ENCODE data around the gene CYB561D2. TPM values are rescaled to one million over a fixed set of nuclear protein-coding genes. Genes with fewer than 3 reads are reported as not detected.

The CYB561D2 gene
- total RNA-seq, 3 donors from 2014 or later (not counting 1 experiment from before 2014, with no cell fraction given), result 39.6 to 54.0 (median 50.5) TPM

- no peak for ATAC-seq
- 81% methylated on average over 13 of the region's 14 CpGs for WGBS (ENCODE audit: insufficient coverage)
- Mint-ChIP-seq H3K36me3 (no peaks in the 10 kb centered on the region), H3K27me3 (ENCODE audit: low read depth in 2 of 2) (no peaks in the 10 kb centered on the region), H3K9me3 (no peaks in the 10 kb centered on the region), H3K4me3 (no peak overlapping the region), H3K4me1 (peaks cover 3 to 22% of the 10 kb centered on the region in 2 donors), H3K27ac (no peak overlapping the region)
- Histone ChIP-seq H3K4me3 (ENCODE audit: low read length) (no peak overlapping the region), H3K4me1 (ENCODE audit: control insufficient read depth, insufficient read depth, low read length) (peaks cover 14% of the 10 kb centered on the region), H3K27me3 (ENCODE audit: control insufficient read depth, insufficient read depth, low read length) (no peaks in the 10 kb centered on the region), H3K27ac (ENCODE audit: low read length) (no peak overlapping the region), H3K36me3 (ENCODE audit: control insufficient read depth, insufficient read depth, low read length) (no peaks in the 10 kb centered on the region), H3K9me3 (ENCODE audit: control insufficient read depth, insufficient read depth, low read length) (no peaks in the 10 kb centered on the region)
- no peak for TF ChIP-seq CTCF (IDR thresholded peaks at IDR 0.05)
- DNase-seq, result no peak
- intact Hi-C loops (cut with micrococcal nuclease), result no loop called here
These were observed 19.9 kb downstream of the CYB561D2 start for GRCh38 chr3:50370594-50370993.

GRCh38 chr3:50371133-50371685, 20.5 kb downstream of the CYB561D2 start:
- no peaks in the 10 kb centered on the region for H3K9me3 ChIP-seq (ENCODE audit: control insufficient read depth, insufficient read depth, low read length)
- no peak overlapping the region for H3K27ac ChIP-seq (ENCODE audit: low read length)
- H3K27ac Mint-ChIP-seq, result no peak overlapping the region
- no peak overlapping the region for H3K4me3 ChIP-seq (ENCODE audit: low read length)
- peaks cover 7% of the 10 kb centered on the region for H3K4me1 ChIP-seq (ENCODE audit: control insufficient read depth, insufficient read depth, low read length)
- no peak for DNase-seq
- H3K36me3 Mint-ChIP-seq, result no peaks in the 10 kb centered on the region
- H3K27me3 Mint-ChIP-seq (ENCODE audit: low read depth in 2 of 2), result no peaks in the 10 kb centered on the region
- H3K4me3 Mint-ChIP-seq, result no peak overlapping the region
- H3K27me3 ChIP-seq (ENCODE audit: control insufficient read depth, insufficient read depth, low read length), result no peaks in the 10 kb centered on the region
- WGBS (ENCODE audit: insufficient coverage), result 87% methylated on average over 3 of the region's 3 CpGs
- no peaks in the 10 kb centered on the region for H3K36me3 ChIP-seq (ENCODE audit: control insufficient read depth, insufficient read depth, low read length)
- TF ChIP-seq CTCF (IDR thresholded peaks at IDR 0.05), result no peak
- H3K9me3 Mint-ChIP-seq, result no peaks in the 10 kb centered on the region
- intact Hi-C loops (cut with micrococcal nuclease), result no loop called here
- ATAC-seq, result no peak
- H3K4me1 Mint-ChIP-seq, result peaks cover 0 to 16% of the 10 kb centered on the region in 2 donors

- H3K9me3 Mint-ChIP-seq, result no peaks in the 10 kb centered on the region
- no peak overlapping the region for H3K27ac Mint-ChIP-seq
These were observed 21.7 kb downstream of the CYB561D2 start for GRCh38 chr3:50372349-50372748.

More at GRCh38 chr3:50372349-50372748, 21.7 kb downstream of the CYB561D2 start:
- no peaks in the 10 kb centered on the region for H3K27me3 Mint-ChIP-seq (ENCODE audit: low read depth in 2 of 2)
- Histone ChIP-seq H3K4me3 (ENCODE audit: low read length) (no peak overlapping the region), H3K27me3 (ENCODE audit: control insufficient read depth, insufficient read depth, low read length) (no peaks in the 10 kb centered on the region), H3K4me1 (ENCODE audit: control insufficient read depth, insufficient read depth, low read length) (no peaks in the 10 kb centered on the region), H3K27ac (ENCODE audit: low read length) (no peak overlapping the region), H3K36me3 (ENCODE audit: control insufficient read depth, insufficient read depth, low read length) (no peaks in the 10 kb centered on the region), H3K9me3 (ENCODE audit: control insufficient read depth, insufficient read depth, low read length) (no peaks in the 10 kb centered on the region)
- peaks cover 0 to 14% of the 10 kb centered on the region in 2 donors for H3K4me1 Mint-ChIP-seq
- ATAC-seq (no peak), DNase-seq (peak in 1 of 2 donors; percentile 46)
- 69% methylated on average over 8 of the region's 8 CpGs for WGBS (ENCODE audit: insufficient coverage)
- H3K36me3 Mint-ChIP-seq, result no peaks in the 10 kb centered on the region
- H3K4me3 Mint-ChIP-seq, result no peak overlapping the region
- TF ChIP-seq CTCF (IDR thresholded peaks at IDR 0.05), result no peak
- intact Hi-C loops (cut with micrococcal nuclease), result no loop called here
